AG04449 (cell line): ENCODE results near the gene TRIM26.

ENCODE experiments used
- CTCF ChIA-PET: fragments of 350-600 bp; formaldehyde crosslinking; extraction: SDS; loops from one replicate; lab custom pipeline; 2021; ENCODE audit warnings: antibody characterized with exemption; lab: Yijun Ruan, JAX
- POLR2A ChIA-PET: fragments of 400-600, 350-600 bp; formaldehyde crosslinking; extraction: SDS; loops from one replicate; lab custom pipeline; 2020; ENCODE audit warnings: antibody characterized with exemption, inconsistent platforms; lab: Yijun Ruan, JAX
- DNase-seq: peaks from one replicate; pipeline ENCODE4 v3.0.0-alpha.2; 2010; ENCODE audit warnings: low read depth, low spot score
- H3K4me3 ChIP-seq: 2 replicates; pipeline ENCODE4 v1.5.1; 2011; ENCODE audit warnings: low read depth, mild to moderate bottlenecking, control low read depth, low read length
- CTCF ChIP-seq: IDR thresholded peaks from one replicate; pipeline ENCODE4 v1.5.1; 2011; ENCODE audit warnings: mild to moderate bottlenecking, moderate library complexity, low read length, control low read depth, inconsistent platforms; ENCODE audit not compliant: insufficient read depth; ENCODE audit errors: missing control alignments

TRIM26 gene

GRCh38 chr6:30163918-30164654 is 49.1 kb downstream of the TRIM26 start:
- ChIA-PET POLR2A (no interaction called here), CTCF (interaction anchor here (1.2 kb wide), 1 partner anchor 34 kb away, joined by 3 read pairs; no protein-coding TSS in a partner anchor)
- no peak for TF ChIP-seq CTCF
- DNase-seq = no peak
- no peak overlapping the region for H3K4me3 ChIP-seq

GRCh38 chr6:30163090-30163917 is 49.9 kb downstream of the TRIM26 start, which contains the start of gene TRIM15:
TRIM15 (plus strand) TSS chr6:30163546; CDS start chr6:30163685, 139 bp downstream.
- ChIA-PET CTCF (no interaction called here), POLR2A (no interaction called here)

GRCh38 chr6:30162265-30163089 is 50.7 kb downstream of the TRIM26 start:
- POLR2A ChIA-PET = no interaction called here
- no peak for DNase-seq
- no peak overlapping the region for H3K4me3 ChIP-seq
- CTCF ChIA-PET = interaction anchor here (1.6 kb wide), 1 partner anchor 31 kb away, joined by 8 read pairs; no protein-coding TSS in a partner anchor
- no peak for TF ChIP-seq CTCF

More at GRCh38 chr6:30163090-30163917, 49.9 kb downstream of the TRIM26 start, which contains the start of gene TRIM15:
- no peak within 1 kb of the TSS for H3K4me3 ChIP-seq
- DNase-seq = no peak
- no peak for TF ChIP-seq CTCF

GRCh38 chr6:30160785-30161531 is 52.2 kb downstream of the TRIM26 start, which contains the start of gene TRIM10:
TRIM10 (minus strand) TSS chr6:30161211; CDS start chr6:30160858, 353 bp downstream.
- DNase-seq = no peak
- TF ChIP-seq CTCF = no peak
- ChIA-PET POLR2A (no interaction called here), CTCF (interaction anchor here (1.6 kb wide), 1 partner anchor 29 kb away, joined by 8 read pairs; no protein-coding TSS in a partner anchor)
- H3K4me3 ChIP-seq = no peak within 1 kb of the TSS

- H3K4me3 ChIP-seq = no peak overlapping the region
- ChIA-PET POLR2A (no interaction called here), CTCF (interaction anchor here (0.6 kb wide), 1 partner anchor 13 kb away, joined by 3 read pairs; no protein-coding TSS in a partner anchor)
- no peak for DNase-seq
- no peak for TF ChIP-seq CTCF
Measured at GRCh38 chr6:30160008-30160784, 53.0 kb downstream of the TRIM26 start.
